Tibial artery (tissue), 4 donors: ENCODE data around the gene PIP4K2C.
"Not testable (repeated sequence)": the region's sequence is repeated elsewhere in the genome, so short reads cannot be mapped to it uniquely, and the experiment has no call there.

Source experiments
- DNase-seq, 2 donors: peaks; one replicate each; pipeline ENCODE4 v3.0.0-alpha.2; 2019
- H3K27ac ChIP-seq, 2 donors: fragments of 200-600 bp; sonication (generic) in 1 of 2; 1 replicate in 1 of 2; 2 replicates in 1 of 2; pipeline ENCODE4 v1.5.1; 2018 to 2019; ENCODE audit warnings: mild to moderate bottlenecking in 1 of 2
- H3K27me3 ChIP-seq, 2 donors: fragments of 200-600 bp; sonication (generic) in 1 of 2; one replicate each; pipeline versions ENCODE4 v1.5.1 to v1.6.0; 2016 to 2019
- H3K36me3 ChIP-seq, 3 donors: fragments of 200-600 bp; sonication (generic) in 2 of 3; one replicate each; pipeline ENCODE4 v1.5.1; 2016 to 2019; ENCODE audit warnings: mild to moderate bottlenecking in 2 of 3
- H3K4me1 ChIP-seq, 4 donors: fragments of 200-600 bp; sonication (generic) in 2 of 4; 1 replicate in 3 of 4; 2 replicates in 1 of 4; pipeline ENCODE4 v1.5.1; 2016 to 2019
- H3K4me3 ChIP-seq, 2 donors: fragments of 200-600 bp; sonication (generic) in 1 of 2; 1 replicate in 1 of 2; 2 replicates in 1 of 2; pipeline ENCODE4 v1.5.1; 2018 to 2019; ENCODE audit warnings: mild to moderate bottlenecking in 2 of 2
- H3K9me3 ChIP-seq, 3 donors: fragments of 200-600 bp; sonication (generic) in 1 of 3; one replicate each; pipeline ENCODE4 v1.5.1; 2016 to 2019
- intact Hi-C: fragments of 100-400 bp; cut with DNase I; formaldehyde crosslinking; loops from one replicate; pipeline ENCODE4 v1.15.0; 2023; ENCODE audit warnings: low total_unique reads
- TF ChIP-seq, protein P1 (sequence below), 2 experiments: fragments of 200-600 bp in 1 of 2; fragments of 450-650 bp in 1 of 2; IDR thresholded peaks; one replicate each; pipeline ENCODE4 v1.5.1; 2017 to 2019; ENCODE audit warnings: antibody characterized with exemption in 2 of 2, mild to moderate bottlenecking in 1 of 2, moderate library complexity in 1 of 2

The PIP4K2C gene

DNA sequence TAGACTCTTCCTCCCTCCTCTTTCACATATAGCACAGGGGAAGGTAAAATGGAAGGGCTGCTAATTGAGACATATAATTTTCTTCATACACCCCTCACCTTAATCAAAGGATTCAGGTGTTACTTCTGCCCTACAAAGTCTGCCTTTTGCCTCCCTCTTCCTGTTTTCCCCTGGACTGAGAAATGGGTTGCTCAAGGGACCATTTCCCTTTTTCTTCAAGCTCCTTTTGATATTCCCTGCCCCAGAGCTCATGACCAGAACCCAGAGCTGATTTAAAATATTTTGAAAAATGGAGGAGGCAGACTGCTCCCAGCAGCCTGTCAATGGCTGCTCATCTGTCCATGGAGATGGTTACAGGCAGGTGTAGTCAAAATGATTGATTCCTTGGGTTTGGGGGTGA, 6.3 kb upstream of the PIP4K2C start:
- DNase-seq: no peak
- TF ChIP-seq, protein P1, sequence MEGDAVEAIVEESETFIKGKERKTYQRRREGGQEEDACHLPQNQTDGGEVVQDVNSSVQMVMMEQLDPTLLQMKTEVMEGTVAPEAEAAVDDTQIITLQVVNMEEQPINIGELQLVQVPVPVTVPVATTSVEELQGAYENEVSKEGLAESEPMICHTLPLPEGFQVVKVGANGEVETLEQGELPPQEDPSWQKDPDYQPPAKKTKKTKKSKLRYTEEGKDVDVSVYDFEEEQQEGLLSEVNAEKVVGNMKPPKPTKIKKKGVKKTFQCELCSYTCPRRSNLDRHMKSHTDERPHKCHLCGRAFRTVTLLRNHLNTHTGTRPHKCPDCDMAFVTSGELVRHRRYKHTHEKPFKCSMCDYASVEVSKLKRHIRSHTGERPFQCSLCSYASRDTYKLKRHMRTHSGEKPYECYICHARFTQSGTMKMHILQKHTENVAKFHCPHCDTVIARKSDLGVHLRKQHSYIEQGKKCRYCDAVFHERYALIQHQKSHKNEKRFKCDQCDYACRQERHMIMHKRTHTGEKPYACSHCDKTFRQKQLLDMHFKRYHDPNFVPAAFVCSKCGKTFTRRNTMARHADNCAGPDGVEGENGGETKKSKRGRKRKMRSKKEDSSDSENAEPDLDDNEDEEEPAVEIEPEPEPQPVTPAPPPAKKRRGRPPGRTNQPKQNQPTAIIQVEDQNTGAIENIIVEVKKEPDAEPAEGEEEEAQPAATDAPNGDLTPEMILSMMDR (IDR thresholded peaks at IDR 0.05): no peak
- peaks cover 0 to 6% of the 10 kb centered on the region in 2 donors for H3K27me3 ChIP-seq
- no peak overlapping the region for H3K27ac ChIP-seq
- H3K4me1 ChIP-seq: no peaks in the 10 kb centered on the region
- H3K9me3 ChIP-seq: no peaks in the 10 kb centered on the region
- no peak overlapping the region for H3K4me3 ChIP-seq
- H3K36me3 ChIP-seq: no peaks in the 10 kb centered on the region
- intact Hi-C loops: no loop called here

DNA sequence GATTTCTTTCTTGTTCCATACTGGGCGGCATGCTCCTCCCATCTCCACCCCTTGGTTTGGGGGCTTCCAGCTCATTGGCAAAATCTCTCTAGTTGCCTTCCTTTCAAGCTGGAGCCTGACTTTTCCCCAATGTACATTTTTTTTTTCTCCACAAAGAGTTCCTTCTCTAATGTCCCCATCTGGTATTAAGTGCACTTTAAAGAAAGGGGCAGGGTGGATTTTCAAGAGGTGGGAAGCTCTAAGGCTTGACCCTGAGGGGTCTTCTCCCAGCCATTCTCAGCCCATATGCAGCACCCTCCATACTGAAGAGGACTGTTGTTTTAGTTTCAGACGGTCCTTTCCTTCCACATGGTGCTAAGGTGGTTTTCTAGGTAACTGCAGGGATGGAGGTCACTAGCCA, 5.8 kb upstream of the PIP4K2C start:
- no peak overlapping the region for H3K4me3 ChIP-seq
- no peaks in the 10 kb centered on the region for H3K36me3 ChIP-seq
- no peak for DNase-seq
- H3K27ac ChIP-seq: no peak overlapping the region
- TF ChIP-seq, protein P1 (IDR thresholded peaks at IDR 0.05): no peak
- intact Hi-C loops: no loop called here
- H3K9me3 ChIP-seq: no peaks in the 10 kb centered on the region
- H3K27me3 ChIP-seq: peaks cover 0 to 6% of the 10 kb centered on the region in 2 donors
- H3K4me1 ChIP-seq: peaks cover 0 to under 1% (median 0%) of the 10 kb centered on the region in 4 donors

DNA sequence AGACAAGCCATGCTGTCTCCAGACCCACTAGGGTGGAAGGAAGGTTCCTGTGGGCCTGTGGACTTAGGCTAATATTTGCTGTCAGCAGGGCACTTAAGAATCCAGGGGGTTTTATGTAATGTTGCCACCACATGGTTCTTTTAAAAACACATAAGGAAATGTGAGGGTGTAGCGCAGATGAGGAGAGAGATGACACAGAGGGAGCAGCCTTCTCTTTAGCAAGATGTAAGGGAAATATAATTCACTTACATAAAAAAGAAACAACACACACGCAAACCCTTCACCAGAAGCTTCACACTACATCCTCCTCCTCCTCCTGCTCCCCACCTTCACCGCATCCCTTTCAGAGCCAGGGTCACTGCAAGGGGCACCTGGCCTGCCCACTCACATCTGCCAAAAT, 4.9 kb upstream of the PIP4K2C start:
- peaks cover 0 to 6% of the 10 kb centered on the region in 2 donors for H3K27me3 ChIP-seq
- no peak for DNase-seq
- H3K4me3 ChIP-seq: no peak overlapping the region
- intact Hi-C loops: no loop called here
- no peaks in the 10 kb centered on the region for H3K9me3 ChIP-seq
- no peak overlapping the region for H3K27ac ChIP-seq
- TF ChIP-seq, protein P1 (IDR thresholded peaks at IDR 0.05): no peak
- H3K4me1 ChIP-seq: peaks cover 0 to 9% (median 2%) of the 10 kb centered on the region in 4 donors
- H3K36me3 ChIP-seq: no peaks in the 10 kb centered on the region

DNA sequence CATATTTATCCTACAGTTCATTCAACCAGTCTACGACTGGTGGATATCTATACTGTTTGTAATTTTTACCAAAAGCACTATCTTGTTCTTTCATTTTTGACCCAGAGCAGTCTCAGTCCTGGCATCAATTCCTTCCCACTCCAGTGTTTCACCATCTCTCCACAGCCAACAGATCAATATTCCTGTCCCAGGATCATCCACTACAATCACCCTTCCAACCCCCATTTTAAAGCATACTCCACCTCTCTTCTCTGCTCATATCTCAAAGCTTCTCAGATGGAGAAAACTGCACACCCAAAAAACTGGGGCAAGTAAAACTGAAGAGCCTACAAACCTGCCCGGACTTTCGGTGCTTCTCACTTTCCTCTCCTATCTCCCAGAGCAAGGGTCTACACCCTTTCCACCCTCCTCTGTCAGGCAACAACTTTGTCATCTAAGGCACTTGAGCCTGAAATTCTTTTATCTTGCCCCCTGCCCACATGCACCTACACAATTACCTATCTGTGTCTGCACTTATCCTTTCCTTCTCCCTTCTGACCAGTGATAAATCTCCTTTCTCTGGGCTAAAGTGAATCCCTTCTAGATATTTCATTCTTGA, 4.1 kb upstream of the PIP4K2C start:
- peaks cover 0 to 6% of the 10 kb centered on the region in 2 donors for H3K27me3 ChIP-seq
- no peak overlapping the region for H3K4me3 ChIP-seq
- no peak for DNase-seq
- H3K27ac ChIP-seq: no peak overlapping the region
- no peaks in the 10 kb centered on the region for H3K36me3 ChIP-seq
- H3K4me1 ChIP-seq: peaks cover 0 to 13% (median 4%) of the 10 kb centered on the region in 4 donors
- TF ChIP-seq, protein P1 (IDR thresholded peaks at IDR 0.05): no peak
- intact Hi-C loops: no loop called here
- H3K9me3 ChIP-seq: no peaks in the 10 kb centered on the region

DNA sequence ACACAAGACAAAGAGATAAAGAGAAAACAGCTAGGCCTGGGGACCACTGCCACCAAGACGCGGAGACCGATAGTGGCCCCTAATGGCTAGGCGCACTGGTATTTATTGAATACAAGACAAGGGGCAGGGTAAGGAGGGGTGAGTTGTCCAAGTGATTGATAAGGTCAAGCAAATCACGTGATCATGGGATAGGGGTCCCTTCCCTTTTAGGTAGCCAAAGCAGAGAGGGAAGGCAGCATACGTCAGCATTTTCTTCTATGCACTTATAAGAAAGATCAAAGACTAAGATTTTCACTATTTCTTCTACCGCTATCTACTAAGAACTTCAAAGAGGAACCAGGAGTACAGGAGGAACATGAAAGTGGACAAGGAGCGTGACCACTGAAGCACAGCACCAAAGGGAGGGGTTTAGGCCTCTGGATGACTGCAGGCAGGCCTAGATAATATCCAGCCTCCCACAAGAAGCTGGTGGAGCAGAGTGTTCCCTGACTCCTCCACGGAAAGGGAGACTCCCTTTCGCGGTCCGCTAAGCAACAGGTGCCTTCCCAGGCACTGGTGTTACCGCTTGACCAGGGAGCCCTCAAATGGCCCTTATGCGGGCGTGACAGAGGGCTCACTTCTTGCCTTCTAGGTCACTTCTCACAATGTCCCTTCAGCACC, 1.9 kb upstream of the PIP4K2C start:
- H3K27me3 ChIP-seq, intact Hi-C loops, H3K9me3 ChIP-seq, H3K4me3 ChIP-seq, H3K27ac ChIP-seq, H3K36me3 ChIP-seq, DNase-seq: not testable (repeated sequence)
- peaks cover 0 to 28% (median 12%) of the 10 kb centered on the region in 4 donors for H3K4me1 ChIP-seq

DNA sequence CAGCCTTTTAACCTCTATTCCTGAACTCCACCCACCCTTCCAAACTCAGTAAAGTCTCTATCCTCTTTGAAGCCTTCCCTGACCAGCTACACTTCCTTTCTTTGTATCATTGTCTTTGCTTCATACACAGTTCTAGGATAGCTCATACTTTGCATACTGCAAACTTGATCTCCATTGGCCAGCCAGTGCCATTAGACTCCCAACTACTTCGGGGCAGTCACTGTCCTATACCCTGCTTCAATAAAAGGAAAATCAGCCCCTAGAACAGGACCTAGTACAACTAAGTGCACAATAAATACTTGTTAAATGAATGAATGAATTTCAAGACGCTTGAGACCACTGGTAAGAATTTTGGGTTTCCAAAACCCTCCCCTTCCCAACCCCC, 521 bp upstream of the PIP4K2C start:
- intact Hi-C loops: no loop called here
- Histone ChIP-seq H3K4me1 (peaks cover 0 to 28% (median 12%) of the 10 kb centered on the region in 4 donors), H3K9me3 (no peaks in the 10 kb centered on the region), H3K27me3 (peaks cover 0 to under 1% of the 10 kb centered on the region in 2 donors), H3K4me3 (peak overlapping the region; percentile 74 to 91), H3K27ac (peak overlapping the region; percentile 81 to 85), H3K36me3 (peaks cover 5 to 17% (median 6%) of the 10 kb centered on the region in 3 donors)
- DNase-seq: no peak
- TF ChIP-seq, protein P1 (IDR thresholded peaks at IDR 0.05): no peak
